Activated CD4-positive, alpha-beta T cell treated with anti-CD3 and anti-CD28 coated beads for 1 hour (primary cell): ENCODE data around the gene NOP53.
"Not testable (repeated sequence)": the region's sequence is repeated elsewhere in the genome, so short reads cannot be mapped to it uniquely, and the experiment has no call there.

ENCODE experiments used
- DNase-seq: peaks from one replicate; pipeline ENCODE4 v3.0.0-alpha.2; 2020

The NOP53 gene

GRCh38 chr19:47745010-47745901 lies at the start of gene NOP53:
Gene NOP53 (plus strand): TSS chr19:47745546. CDS start chr19:47745560, 14 bp downstream.
- DNase-seq: peak; percentile 96

GRCh38 chr19:47696635-47697034 lies 48.7 kb upstream of the NOP53 start:
- no peak for DNase-seq

- peak; percentile 41 for DNase-seq
Observed at GRCh38 chr19:47697863-47698609, 47.3 kb upstream of the NOP53 start.

- no peak for DNase-seq
Observed at GRCh38 chr19:47698631-47699359, 46.6 kb upstream of the NOP53 start.

- peak; percentile 14 for DNase-seq
Observed at GRCh38 chr19:47699360-47699917, 45.9 kb upstream of the NOP53 start.

GRCh38 chr19:47700934-47701716 lies 44.2 kb upstream of the NOP53 start:
- no peak for DNase-seq

- DNase-seq: no peak
Observed at GRCh38 chr19:47701717-47702552, 43.4 kb upstream of the NOP53 start.

GRCh38 chr19:47702671-47703070 lies 42.7 kb upstream of the NOP53 start:
- no peak for DNase-seq

GRCh38 chr19:47703301-47703700 lies 42.0 kb upstream of the NOP53 start:
- no peak for DNase-seq

GRCh38 chr19:47704024-47704423 lies 41.3 kb upstream of the NOP53 start:
- no peak for DNase-seq

- DNase-seq: no peak
Observed at GRCh38 chr19:47704656-47705055, 40.7 kb upstream of the NOP53 start.

- DNase-seq: peak; percentile 60
Observed at GRCh38 chr19:47707135-47707925, 38.0 kb upstream of the NOP53 start.

- DNase-seq: no peak
Observed at GRCh38 chr19:47711652-47712242, 33.6 kb upstream of the NOP53 start.

- DNase-seq: peak; percentile 20
Observed at GRCh38 chr19:47713046-47714021, 32.0 kb upstream of the NOP53 start, which contains the start of gene EHD2. Gene EHD2 (plus strand): TSS chr19:47713422. CDS start chr19:47716613, 3,191 bp downstream.

GRCh38 chr19:47714339-47714738 lies 31.0 kb upstream of the NOP53 start:
- DNase-seq: no peak

GRCh38 chr19:47714855-47715254 lies 30.5 kb upstream of the NOP53 start:
- not testable (repeated sequence) for DNase-seq

- no peak for DNase-seq
Observed at GRCh38 chr19:47716270-47716937, 28.9 kb upstream of the NOP53 start.
